ENCODE measurements around the gene PAPPA. TPM values are rescaled to one million over a fixed set of nuclear protein-coding genes. Genes with fewer than 3 reads are reported as not detected.
A peak's percentile ranks its signal among the peaks of the same experiment; 100 is the strongest.

The PAPPA gene
- total RNA-seq, 1 donor from 2014 or later = 172 TPM

DNA sequence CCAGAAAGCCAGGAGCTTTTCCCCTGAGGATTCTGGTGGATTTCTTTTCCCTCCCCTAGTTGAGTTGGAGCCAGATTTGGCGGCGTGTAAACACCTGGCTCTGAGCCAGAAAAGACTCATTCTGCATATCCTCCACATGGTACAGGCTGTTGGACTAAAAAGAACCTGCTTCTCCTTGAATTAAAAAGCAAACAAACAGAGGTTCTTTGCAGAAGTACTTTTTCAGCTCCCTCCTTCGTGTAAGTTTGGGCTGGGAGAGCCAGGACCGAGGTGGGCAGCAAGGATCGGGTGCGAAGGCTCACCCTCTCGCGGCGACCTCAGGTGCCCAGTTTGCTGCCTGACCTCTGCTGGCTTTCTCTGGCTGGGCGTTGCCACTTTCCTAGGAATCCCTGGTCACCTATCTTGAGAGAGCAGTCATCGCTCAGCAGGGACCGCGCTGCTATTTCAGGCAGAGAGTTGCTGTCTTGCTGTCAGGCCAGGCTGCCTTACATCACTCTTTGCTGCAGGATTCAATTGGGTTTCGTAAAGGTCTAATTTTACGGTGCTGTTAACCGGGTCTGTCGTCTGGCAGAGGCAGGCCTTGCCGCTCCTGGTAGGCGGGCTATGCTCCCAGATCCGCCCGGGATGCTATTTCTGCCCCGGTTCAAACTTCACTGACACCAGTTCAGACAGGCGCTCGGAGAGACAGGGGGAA is 3.2 kb downstream of the PAPPA start:
- Histone ChIP-seq H3K9ac (ENCODE audit: low read length) (peak overlapping the region; percentile 70), H3K36me3 (ENCODE audit: insufficient read depth, low read length) (peaks cover 3% of the 10 kb centered on the region), H3K79me2 (ENCODE audit: insufficient read depth, low read length) (peaks cover 37% of the 10 kb centered on the region), H3K4me2 (ENCODE audit: low read length) (peak overlapping the region; percentile 92), H2AFZ (ENCODE audit: low read depth, low read length) (peak overlapping the region; percentile 53), H3K27me3 (ENCODE audit: insufficient read depth, low read length) (peaks cover 5% of the 10 kb centered on the region), H3K9me3 (ENCODE audit: insufficient read depth, low read depth, low read length) (no peaks in the 10 kb centered on the region), H3K4me1 (ENCODE audit: insufficient read depth, low read length) (peaks cover 31% of the 10 kb centered on the region), H3K27ac (ENCODE audit: low read depth, low read length) (peak overlapping the region; percentile 57), H3K4me3 (ENCODE audit: insufficient read depth, low read depth, low read length) (peak overlapping the region; percentile 44), H4K20me1 (ENCODE audit: insufficient read depth, low read length) (peaks cover 4% of the 10 kb centered on the region)
- Mint-ChIP-seq H3K27me3 (ENCODE audit: low read depth, unreplicated experiment) (no peaks in the 10 kb centered on the region), H3K4me3 (ENCODE audit: unreplicated experiment) (peak overlapping the region; percentile 87), H3K36me3 (ENCODE audit: low read depth, unreplicated experiment) (peaks cover 23% of the 10 kb centered on the region), H3K4me1 (ENCODE audit: low read depth, unreplicated experiment) (peaks cover 46% of the 10 kb centered on the region), H3K9me3 (ENCODE audit: unreplicated experiment) (peaks cover 3% of the 10 kb centered on the region), H3K27ac (ENCODE audit: unreplicated experiment) (peak overlapping the region; percentile 99)
- TF ChIP-seq, protein P1, sequence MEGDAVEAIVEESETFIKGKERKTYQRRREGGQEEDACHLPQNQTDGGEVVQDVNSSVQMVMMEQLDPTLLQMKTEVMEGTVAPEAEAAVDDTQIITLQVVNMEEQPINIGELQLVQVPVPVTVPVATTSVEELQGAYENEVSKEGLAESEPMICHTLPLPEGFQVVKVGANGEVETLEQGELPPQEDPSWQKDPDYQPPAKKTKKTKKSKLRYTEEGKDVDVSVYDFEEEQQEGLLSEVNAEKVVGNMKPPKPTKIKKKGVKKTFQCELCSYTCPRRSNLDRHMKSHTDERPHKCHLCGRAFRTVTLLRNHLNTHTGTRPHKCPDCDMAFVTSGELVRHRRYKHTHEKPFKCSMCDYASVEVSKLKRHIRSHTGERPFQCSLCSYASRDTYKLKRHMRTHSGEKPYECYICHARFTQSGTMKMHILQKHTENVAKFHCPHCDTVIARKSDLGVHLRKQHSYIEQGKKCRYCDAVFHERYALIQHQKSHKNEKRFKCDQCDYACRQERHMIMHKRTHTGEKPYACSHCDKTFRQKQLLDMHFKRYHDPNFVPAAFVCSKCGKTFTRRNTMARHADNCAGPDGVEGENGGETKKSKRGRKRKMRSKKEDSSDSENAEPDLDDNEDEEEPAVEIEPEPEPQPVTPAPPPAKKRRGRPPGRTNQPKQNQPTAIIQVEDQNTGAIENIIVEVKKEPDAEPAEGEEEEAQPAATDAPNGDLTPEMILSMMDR (IDR thresholded peaks at IDR 0.05; ENCODE audit: insufficient read depth, low read depth, low read length) = no peak
- TF ChIP-seq EZH2 (IDR thresholded peaks at IDR 0.05; ENCODE audit: insufficient read depth, low read length) = no peak
- FAIRE-seq = no peak
- peak; percentile 59 for DNase-seq (ENCODE audit: low read depth)

DNA sequence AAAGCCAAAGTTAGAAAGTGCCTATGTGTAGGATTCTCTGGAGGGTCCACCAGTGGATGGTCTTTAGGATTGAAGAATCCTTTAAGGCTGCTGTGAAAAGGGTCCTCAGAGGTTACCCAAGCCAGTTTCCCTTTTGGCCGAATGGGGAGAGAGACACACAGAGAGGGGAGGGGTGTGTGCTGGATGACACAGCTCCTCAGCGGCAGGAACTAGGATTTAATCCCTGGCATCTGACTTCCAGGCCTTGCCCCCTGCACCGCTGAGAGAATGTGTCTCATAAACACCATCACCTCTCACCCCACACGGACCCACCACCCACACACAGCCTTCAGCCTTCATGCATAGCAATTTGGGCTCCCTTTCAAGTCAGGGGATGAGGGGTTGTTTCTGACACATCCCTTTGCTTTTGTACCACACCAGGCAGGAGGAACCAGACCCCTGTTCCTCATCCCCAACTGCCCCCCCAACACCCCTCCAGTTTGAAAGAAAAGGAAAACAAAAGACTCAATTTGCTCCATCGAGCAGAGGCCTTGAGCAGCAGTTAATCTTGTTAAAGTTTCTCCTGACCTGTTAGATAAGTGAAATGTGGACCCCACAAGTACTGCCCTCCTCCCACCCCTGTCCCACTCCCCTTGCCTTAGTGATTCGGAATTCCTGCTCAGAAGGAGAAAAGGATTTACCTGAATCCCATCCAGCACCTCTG is 4.0 kb downstream of the PAPPA start:
- Histone ChIP-seq H3K36me3 (ENCODE audit: insufficient read depth, low read length) (peaks cover 3% of the 10 kb centered on the region), H2AFZ (ENCODE audit: low read depth, low read length) (no peak overlapping the region), H3K4me3 (ENCODE audit: insufficient read depth, low read depth, low read length) (peak overlapping the region; percentile 44), H3K9ac (ENCODE audit: low read length) (peak overlapping the region; percentile 70), H3K27me3 (ENCODE audit: insufficient read depth, low read length) (peaks cover 5% of the 10 kb centered on the region), H4K20me1 (ENCODE audit: insufficient read depth, low read length) (peaks cover 4% of the 10 kb centered on the region), H3K9me3 (ENCODE audit: insufficient read depth, low read depth, low read length) (no peaks in the 10 kb centered on the region), H3K27ac (ENCODE audit: low read depth, low read length) (peak overlapping the region; percentile 57), H3K4me1 (ENCODE audit: insufficient read depth, low read length) (peaks cover 23% of the 10 kb centered on the region), H3K79me2 (ENCODE audit: insufficient read depth, low read length) (peaks cover 44% of the 10 kb centered on the region), H3K4me2 (ENCODE audit: low read length) (peak overlapping the region; percentile 92)
- H3K9me3 Mint-ChIP-seq (ENCODE audit: unreplicated experiment) = peaks cover 3% of the 10 kb centered on the region
- H3K36me3 Mint-ChIP-seq (ENCODE audit: low read depth, unreplicated experiment) = peaks cover 23% of the 10 kb centered on the region
- peaks cover 42% of the 10 kb centered on the region for H3K4me1 Mint-ChIP-seq (ENCODE audit: low read depth, unreplicated experiment)
- DNase-seq (ENCODE audit: low read depth) (no peak), FAIRE-seq (peak; percentile 26)
- H3K27me3 Mint-ChIP-seq (ENCODE audit: low read depth, unreplicated experiment) = no peaks in the 10 kb centered on the region
- TF ChIP-seq EZH2 (IDR thresholded peaks at IDR 0.05; ENCODE audit: insufficient read depth, low read length) = no peak
- TF ChIP-seq, protein P1 (IDR thresholded peaks at IDR 0.05; ENCODE audit: insufficient read depth, low read depth, low read length) = no peak
- peak overlapping the region; percentile 99 for H3K27ac Mint-ChIP-seq (ENCODE audit: unreplicated experiment)
- peak overlapping the region; percentile 87 for H3K4me3 Mint-ChIP-seq (ENCODE audit: unreplicated experiment)
